ENCODE results near the gene ATG7. TPM values are rescaled to one million over a fixed set of nuclear protein-coding genes. Genes with fewer than 3 reads are reported as not detected.

Gene ATG7
- total RNA-seq, 1 experiment from 2014 or later: 56.1 TPM

GRCh38 chr3:11508346-11509172 is 236.4 kb downstream of the ATG7 start:
- DNase-seq: no peak
- Histone ChIP-seq H3F3A (ENCODE audit: insufficient read depth, low read depth) (no peaks in the 10 kb centered on the region; the same call in 1 of the 2 replicates), H3K9me3 (ENCODE audit: insufficient read depth, low read depth) (no peaks in the 10 kb centered on the region), H3K27me3 (ENCODE audit: insufficient read depth, low read depth) (no peaks in the 10 kb centered on the region), H3K4me3 (no peak overlapping the region), H3K27ac (no peak overlapping the region), H3K4me2 (no peak overlapping the region), H3K79me2 (ENCODE audit: low read depth) (no peaks in the 10 kb centered on the region), H4K20me1 (ENCODE audit: insufficient read depth) (no peaks in the 10 kb centered on the region), H3K4me1 (replicated peaks; ENCODE audit: insufficient read depth) (peaks cover 11% of the 10 kb centered on the region), H3K36me3 (ENCODE audit: low read depth) (no peaks in the 10 kb centered on the region), H2AFZ (no peak overlapping the region), H3K9me2 (ENCODE audit: insufficient read depth) (no peaks in the 10 kb centered on the region)
- no TSS peak for BruUV-seq (replicated peaks)
- POLR2A ChIA-PET (ENCODE audit: unreplicated experiment): interaction anchor here (0.6 kb wide), 1 partner anchor 111 kb away, joined by 3 read pairs; no protein-coding TSS in a partner anchor
- TF ChIP-seq EZH2 (IDR thresholded peaks at IDR 0.05; ENCODE audit: low read depth): no peak
- no peak for TF ChIP-seq CTCF (conservative IDR thresholded peaks at IDR 0.05)
- CTCF ChIA-PET: interaction anchor here (0.6 kb wide), 1 partner anchor 104 kb away, joined by 5 read pairs; no protein-coding TSS in a partner anchor
- intact Hi-C loops (cut with micrococcal nuclease; ENCODE audit: unreplicated experiment): no loop called here

GRCh38 chr3:11509173-11510000 is 237.2 kb downstream of the ATG7 start:
- Histone ChIP-seq H2AFZ (no peak overlapping the region), H4K20me1 (ENCODE audit: insufficient read depth) (no peaks in the 10 kb centered on the region), H3K9me3 (ENCODE audit: insufficient read depth, low read depth) (no peaks in the 10 kb centered on the region), H3K27me3 (ENCODE audit: insufficient read depth, low read depth) (no peaks in the 10 kb centered on the region), H3K79me2 (ENCODE audit: low read depth) (no peaks in the 10 kb centered on the region), H3K9me2 (ENCODE audit: insufficient read depth) (no peaks in the 10 kb centered on the region), H3K4me2 (no peak overlapping the region), H3F3A (ENCODE audit: insufficient read depth, low read depth) (no peaks in the 10 kb centered on the region; the same call in 1 of the 2 replicates), H3K27ac (no peak overlapping the region), H3K4me1 (replicated peaks; ENCODE audit: insufficient read depth) (peaks cover 11% of the 10 kb centered on the region), H3K4me3 (no peak overlapping the region), H3K36me3 (ENCODE audit: low read depth) (no peaks in the 10 kb centered on the region)
- ChIA-PET CTCF (interaction anchor here (0.6 kb wide), 1 partner anchor 135 kb away, joined by 4 read pairs; no protein-coding TSS in a partner anchor), POLR2A (ENCODE audit: unreplicated experiment) (no interaction called here)
- no TSS peak for BruUV-seq (replicated peaks)
- DNase-seq: no peak
- no peak for TF ChIP-seq CTCF (conservative IDR thresholded peaks at IDR 0.05)
- no peak for TF ChIP-seq EZH2 (IDR thresholded peaks at IDR 0.05; ENCODE audit: low read depth)
- intact Hi-C loops (cut with micrococcal nuclease; ENCODE audit: unreplicated experiment): no loop called here

- Histone ChIP-seq H2AFZ (no peak overlapping the region), H3K4me3 (no peak overlapping the region), H3F3A (ENCODE audit: insufficient read depth, low read depth) (no peaks in the 10 kb centered on the region; the same call in 1 of the 2 replicates), H3K4me1 (replicated peaks; ENCODE audit: insufficient read depth) (peaks cover 11% of the 10 kb centered on the region), H4K20me1 (ENCODE audit: insufficient read depth) (no peaks in the 10 kb centered on the region), H3K4me2 (no peak overlapping the region), H3K9me2 (ENCODE audit: insufficient read depth) (no peaks in the 10 kb centered on the region), H3K27me3 (ENCODE audit: insufficient read depth, low read depth) (no peaks in the 10 kb centered on the region), H3K27ac (no peak overlapping the region), H3K36me3 (ENCODE audit: low read depth) (no peaks in the 10 kb centered on the region), H3K9me3 (ENCODE audit: insufficient read depth, low read depth) (no peaks in the 10 kb centered on the region), H3K79me2 (ENCODE audit: low read depth) (no peaks in the 10 kb centered on the region)
- CTCF ChIA-PET: interaction anchor here (0.6 kb wide), 1 partner anchor 134 kb away, joined by 4 read pairs; no protein-coding TSS in a partner anchor
- BruUV-seq (replicated peaks): no TSS peak
- TF ChIP-seq EZH2 (IDR thresholded peaks at IDR 0.05; ENCODE audit: low read depth) (no peak), CTCF (conservative IDR thresholded peaks at IDR 0.05) (no peak)
- POLR2A ChIA-PET (ENCODE audit: unreplicated experiment): no interaction called here
- intact Hi-C loops (cut with micrococcal nuclease; ENCODE audit: unreplicated experiment): no loop called here
- DNase-seq: no peak
Observed at GRCh38 chr3:11510001-11510340, 237.8 kb downstream of the ATG7 start.

All from PC-9 (cell line).